M059J (cell line): ENCODE measurements around the gene HOXA5. TPM values are rescaled to one million over a fixed set of nuclear protein-coding genes. Genes with fewer than 3 reads are reported as not detected.
A peak's percentile ranks its signal among the peaks of the same experiment; 100 is the strongest.

Source experiments
- DNase-seq: peaks from one replicate; pipeline ENCODE4 v3.0.0-alpha.2; 2012; ENCODE audit warnings: low read depth
- total RNA-seq: library from RNA; depleted of rRNA; stranded (reverse); fragments of >200 nt; shearing (Covaris generic); gene quantifications from 2 replicates; pipeline ENCODE4 v1.2.3, GENCODE V29; 2014

Gene HOXA5
- total RNA-seq, 1 experiment from 2014 or later: 3.0 TPM

DNA sequence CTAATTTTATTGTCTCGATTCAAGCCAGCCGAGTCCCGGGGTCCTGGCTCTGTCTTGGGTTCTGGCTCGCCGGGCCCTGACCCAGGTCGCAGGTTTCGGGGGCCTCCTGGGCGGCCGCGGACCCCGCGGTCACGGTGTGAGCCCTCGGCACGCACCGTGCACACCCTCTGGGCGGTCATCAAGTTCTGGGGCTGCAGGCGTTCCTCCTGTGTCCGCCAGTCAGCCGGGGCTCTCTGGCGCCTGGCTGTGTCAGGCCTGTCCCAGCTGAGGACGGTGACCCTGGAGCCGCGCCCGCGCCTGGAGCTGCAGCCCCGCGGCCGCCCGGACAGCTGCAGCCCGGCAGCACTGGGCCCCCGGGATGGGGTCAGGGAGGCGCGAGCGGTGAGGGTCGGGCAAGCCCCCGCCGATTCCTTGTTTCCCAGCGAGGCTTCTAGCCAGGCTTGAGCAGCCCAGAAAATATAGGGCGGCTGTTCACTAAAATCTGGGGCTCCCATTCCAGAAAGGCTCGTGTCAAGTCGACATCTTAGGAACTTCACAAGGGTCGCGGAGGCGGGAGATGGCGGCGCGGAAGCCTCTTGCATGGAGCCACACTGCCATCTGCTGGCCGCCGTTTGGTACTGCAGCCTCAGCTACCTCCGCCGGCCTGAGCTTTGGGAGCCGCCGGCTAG is 17.2 kb upstream of the HOXA5 start:
- peak; percentile 80 for DNase-seq

DNA sequence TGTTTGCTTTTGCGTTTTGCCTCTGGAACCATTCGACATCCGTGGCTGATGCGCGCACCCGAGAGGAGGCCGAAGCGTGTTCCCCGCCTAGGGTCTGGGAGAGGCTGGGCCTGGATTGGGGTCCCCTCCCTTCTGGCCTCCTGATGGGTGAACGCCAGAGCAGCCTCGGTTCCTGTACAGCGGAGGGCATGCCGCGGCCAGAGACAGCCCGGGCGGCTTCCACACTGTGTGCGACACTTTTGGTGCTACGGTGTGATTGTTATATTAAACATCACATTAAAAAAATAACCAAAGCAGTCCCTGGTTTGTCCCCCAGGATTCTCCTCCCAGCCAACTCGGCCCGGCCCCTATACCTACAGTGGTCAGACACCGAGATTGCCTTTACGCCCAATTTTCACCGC is 16.7 kb upstream of the HOXA5 start:
- no peak for DNase-seq

DNA sequence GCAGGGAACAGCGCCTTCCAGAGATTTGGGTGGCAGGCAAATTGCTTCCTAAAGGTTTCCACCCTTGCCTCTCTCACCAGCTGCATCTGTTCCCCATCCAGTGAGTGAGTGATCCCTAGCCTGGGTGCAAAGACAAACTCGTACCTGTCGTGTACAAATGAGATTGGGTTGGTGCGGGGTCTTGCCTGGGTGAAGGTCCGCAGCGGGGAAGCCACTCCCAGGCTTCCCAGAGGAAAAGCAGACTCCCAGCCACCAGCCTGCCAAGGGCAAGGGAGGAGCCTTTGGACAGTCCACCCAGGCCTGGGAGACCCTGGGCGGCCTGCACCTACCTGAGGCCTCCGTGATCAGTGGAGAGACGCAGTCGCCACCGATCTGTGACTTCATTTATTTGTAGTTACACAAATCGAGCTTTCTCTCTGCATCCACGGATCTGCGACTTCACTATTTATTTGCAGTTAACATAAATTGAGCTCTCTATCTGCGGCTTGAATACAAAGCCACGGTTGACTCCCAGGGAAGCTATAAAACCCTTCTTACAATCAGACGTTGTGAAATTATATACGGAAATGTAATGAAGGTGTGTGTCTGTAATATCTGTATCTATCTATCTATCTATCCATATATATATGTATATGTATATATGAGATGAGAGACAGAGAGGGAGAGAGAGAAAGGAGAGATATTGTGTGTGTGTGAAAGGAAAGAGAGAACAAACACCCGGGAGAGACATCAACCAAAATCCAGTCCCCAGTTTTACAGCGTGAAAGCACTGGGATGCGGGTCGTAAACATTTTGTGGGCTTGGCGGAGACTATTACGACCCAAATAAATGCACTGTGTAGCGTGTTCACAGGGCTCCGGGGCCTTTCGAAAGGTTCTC is 16.0 kb upstream of the HOXA5 start:
- DNase-seq: no peak

GRCh38 chr7:27158436-27159265 is 15.2 kb upstream of the HOXA5 start:
- no peak for DNase-seq

GRCh38 chr7:27157702-27158431 is 14.4 kb upstream of the HOXA5 start:
- no peak for DNase-seq

- no peak for DNase-seq
Observed at GRCh38 chr7:27156916-27157701, 13.6 kb upstream of the HOXA5 start.

- peak; percentile 71 for DNase-seq
Observed at GRCh38 chr7:27156508-27156898, 13.0 kb upstream of the HOXA5 start, which contains the start of gene HOXA7. Gene HOXA7 (minus strand): TSS chr7:27156675. CDS start chr7:27156545, 130 bp downstream.

- peak; percentile 55 for DNase-seq
Observed at GRCh38 chr7:27155816-27156507, 12.5 kb upstream of the HOXA5 start.

DNA sequence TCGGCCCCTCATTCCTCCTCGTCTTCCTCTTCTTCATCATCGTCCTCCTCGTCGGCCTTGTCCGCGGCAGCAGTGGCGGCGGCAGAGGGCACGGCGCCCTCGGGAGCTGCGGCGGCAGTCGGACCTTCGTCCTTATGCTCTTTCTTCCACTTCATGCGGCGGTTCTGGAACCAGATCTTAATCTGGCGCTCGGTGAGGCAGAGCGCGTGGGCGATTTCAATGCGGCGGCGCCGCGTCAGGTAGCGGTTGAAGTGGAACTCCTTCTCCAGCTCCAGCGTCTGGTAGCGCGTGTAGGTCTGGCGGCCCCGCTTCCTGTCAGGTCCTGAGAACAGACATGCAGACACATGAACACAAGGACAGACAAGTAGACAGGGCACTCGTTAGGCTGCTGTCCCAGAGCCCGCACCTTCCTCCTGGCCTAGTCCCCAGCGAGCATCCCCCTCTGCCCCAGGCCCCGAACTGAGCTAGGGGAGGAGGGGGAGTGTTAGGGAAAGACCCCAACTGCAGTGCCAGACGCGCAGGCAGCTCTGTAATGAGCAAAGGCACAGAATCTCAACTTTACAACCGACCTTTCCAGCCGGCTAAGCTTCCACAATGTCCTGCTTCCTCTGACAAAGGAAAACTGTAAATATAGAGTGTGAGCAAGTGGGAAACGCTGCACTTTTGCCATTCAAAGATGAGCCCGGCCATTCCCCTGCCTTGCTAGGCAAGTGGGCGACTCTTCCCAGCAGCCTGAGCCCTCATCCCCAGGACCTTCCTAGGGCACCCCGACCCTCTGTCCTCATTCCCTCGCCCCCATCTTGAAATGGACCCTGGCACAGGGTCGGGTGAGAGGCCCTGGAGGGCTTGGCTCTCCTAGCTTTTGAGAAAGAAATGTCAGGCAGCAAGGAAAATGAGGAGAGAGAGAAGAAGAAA is 11.7 kb upstream of the HOXA5 start:
- no peak for DNase-seq

GRCh38 chr7:27154369-27154768 is 10.9 kb upstream of the HOXA5 start:
- no peak for DNase-seq

GRCh38 chr7:27153526-27153925 is 10.0 kb upstream of the HOXA5 start:
- no peak for DNase-seq

GRCh38 chr7:27152816-27153442 is 9.4 kb upstream of the HOXA5 start:
- no peak for DNase-seq

DNA sequence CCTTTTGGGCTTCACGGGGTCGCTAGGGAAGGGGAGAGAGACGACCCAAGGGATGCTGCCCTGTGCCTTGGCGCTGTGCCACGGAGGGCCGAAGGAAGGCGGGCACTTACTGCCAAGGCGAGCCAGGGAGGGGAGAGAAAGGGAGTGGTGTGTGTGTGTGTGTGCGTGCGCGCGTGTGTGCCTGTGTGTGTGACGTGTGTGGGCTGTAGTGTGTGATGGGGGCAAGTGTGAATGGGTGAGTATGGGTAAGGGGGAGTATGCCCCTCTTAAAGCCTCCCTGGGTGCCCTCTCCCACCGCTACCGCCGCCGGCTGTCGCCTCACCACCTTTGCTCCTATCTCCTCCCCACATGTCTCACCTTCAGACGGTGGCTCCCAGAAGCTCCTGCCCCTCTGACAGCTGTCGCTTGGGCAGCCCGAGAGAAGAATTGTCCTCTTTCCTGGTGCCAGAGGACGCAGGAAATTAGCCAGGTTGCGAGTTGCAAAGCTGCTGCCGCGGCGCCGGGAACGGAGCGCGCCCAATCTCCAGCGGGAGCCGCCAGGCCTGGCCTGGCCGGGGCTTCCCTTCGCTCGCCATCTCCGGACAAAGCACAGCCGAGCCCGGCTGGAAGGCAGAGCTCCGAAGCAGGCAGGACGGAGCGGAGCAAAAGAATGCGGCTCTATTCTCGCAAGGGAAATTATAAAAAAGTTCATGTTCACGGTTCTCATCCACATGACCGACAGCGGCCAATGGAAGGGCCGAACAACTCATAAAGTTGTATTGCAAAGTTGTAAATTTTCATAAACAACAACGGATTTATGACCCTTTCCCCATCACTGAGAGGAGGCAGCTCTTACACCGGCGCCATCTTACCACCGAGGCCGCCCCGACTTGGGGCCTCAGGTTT is 8.7 kb upstream of the HOXA5 start, which contains the start of gene HOXA3:
Gene HOXA3 (minus strand): TSS at position 653 of the 885 bp plus-strand sequence. CDS start 41,943 bp downstream, outside the sequence.
- DNase-seq: peak; percentile 69

DNA sequence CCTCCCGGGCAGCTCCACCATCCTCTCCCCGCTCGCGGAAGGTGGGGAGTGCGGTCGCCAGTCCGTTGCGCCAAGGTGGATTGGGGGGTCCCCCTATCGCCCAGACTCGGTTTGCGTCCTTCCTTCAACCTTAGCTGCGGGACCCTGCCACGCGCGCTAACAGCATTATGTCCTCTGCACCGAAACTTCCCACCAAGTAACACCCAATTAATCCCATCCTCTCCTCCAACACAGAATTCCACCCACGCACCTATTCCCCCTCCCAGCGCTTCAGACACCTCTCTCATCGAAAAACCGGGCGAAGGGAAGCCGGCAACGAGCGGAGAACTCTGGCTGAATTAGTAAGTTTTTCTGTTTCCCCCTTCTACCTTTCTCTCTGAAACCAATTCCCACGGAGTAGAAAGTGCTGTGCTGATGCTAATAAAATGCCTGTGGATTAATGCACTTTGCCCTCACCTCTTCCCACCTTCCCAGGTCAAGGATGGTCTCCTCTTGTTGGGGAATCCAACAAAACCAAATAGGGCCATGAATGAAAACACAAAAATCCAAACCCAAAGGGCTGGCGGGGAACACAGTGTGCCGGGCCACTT is 8.0 kb upstream of the HOXA5 start:
- peak; percentile 18 for DNase-seq

GRCh38 chr7:27150568-27151340 is 7.3 kb upstream of the HOXA5 start:
- DNase-seq: peak; percentile 78
